Fibroblast of skin of left quadriceps (primary cell): ENCODE measurements around the gene LGALS3BP.
"Not testable (repeated sequence)": the region's sequence is repeated elsewhere in the genome, so short reads cannot be mapped to it uniquely, and the experiment has no call there.

Experiments
- DNase-seq, 2 experiments: peaks; one replicate each; pipeline ENCODE4 v3.0.0-alpha.2; 2013; ENCODE audit warnings: low read depth in 2 of 2

Gene LGALS3BP

DNA sequence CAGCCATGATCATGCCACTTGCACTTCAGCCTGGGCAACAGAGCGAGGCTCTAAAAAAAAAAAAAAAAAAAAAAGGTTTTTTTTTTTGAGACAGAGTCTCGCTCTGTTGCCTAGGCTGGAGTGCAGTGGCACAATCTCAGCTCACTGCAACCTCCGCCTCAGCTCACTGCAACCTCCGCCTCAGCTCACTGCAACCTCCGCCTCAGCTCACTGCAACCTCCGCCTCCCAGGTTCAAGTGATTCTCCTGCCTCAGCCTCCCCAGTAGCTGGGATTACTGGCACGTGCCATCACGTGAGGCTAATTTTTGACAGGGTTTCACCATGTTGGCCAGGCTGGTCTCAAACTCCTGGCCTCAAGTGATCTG is 16.8 kb downstream of the LGALS3BP start:
- DNase-seq, result not testable (repeated sequence)

DNA sequence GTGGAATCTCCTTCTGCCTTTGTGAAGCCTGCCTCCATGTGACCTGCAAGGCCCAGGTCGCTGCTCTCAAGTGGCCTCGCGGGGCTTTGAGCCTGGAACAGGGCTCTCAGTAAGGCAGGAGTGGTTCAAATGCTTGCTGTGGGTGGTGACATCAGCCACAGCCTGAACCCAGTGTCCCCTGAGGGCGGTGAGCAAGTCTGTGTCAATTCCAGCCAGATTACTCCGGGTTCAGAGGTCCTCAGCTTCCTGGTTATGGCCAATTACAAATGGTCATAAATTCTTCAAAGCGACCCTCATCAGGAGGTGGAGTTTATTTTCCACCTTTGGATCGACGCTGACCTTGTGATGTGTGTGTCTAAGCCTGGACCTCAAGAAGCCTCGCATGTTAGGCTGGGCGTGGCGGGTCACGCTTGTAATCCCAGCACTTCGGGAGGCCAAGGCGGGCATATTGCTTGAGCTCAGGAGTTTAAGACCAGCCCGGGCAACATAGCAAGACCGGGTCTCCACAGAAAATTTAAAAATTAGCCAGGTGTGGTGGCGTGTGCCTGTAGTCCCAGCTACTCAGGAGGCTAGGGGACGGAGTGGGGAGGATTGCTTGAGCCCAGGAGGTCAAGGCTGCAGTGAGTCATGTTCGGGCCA is 17.3 kb downstream of the LGALS3BP start:
- DNase-seq, result no peak

GRCh38 chr17:78961571-78961970 is 18.2 kb downstream of the LGALS3BP start:
- DNase-seq, result no peak

GRCh38 chr17:78960928-78961327 is 18.8 kb downstream of the LGALS3BP start:
- no peak for DNase-seq

GRCh38 chr17:78959803-78960202 is 19.9 kb downstream of the LGALS3BP start:
- DNase-seq, result no peak

- no peak for DNase-seq
These were observed 21.0 kb downstream of the LGALS3BP start for GRCh38 chr17:78958641-78959127.

DNA sequence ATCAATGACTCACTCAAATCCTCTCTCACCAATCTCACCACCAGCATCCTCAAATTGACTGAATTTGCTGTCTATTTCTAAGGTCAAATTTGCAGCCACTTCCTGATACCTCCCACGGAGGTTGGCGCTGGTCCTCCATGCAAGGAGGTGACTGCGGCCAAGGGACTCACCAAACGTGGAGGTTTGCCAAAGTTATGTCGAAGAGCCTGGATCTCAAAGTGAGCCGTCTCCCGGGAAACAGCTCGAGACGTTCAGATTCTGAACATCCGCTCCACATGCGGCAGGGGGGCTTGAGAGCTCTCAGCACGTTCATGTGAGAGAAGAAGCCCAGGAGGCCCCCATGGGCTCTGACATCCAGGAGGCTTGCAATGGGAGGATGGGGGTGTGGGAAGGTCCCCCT is 22.6 kb downstream of the LGALS3BP start:
- peak in 1 of 2 experiments; percentile 29 for DNase-seq

DNA sequence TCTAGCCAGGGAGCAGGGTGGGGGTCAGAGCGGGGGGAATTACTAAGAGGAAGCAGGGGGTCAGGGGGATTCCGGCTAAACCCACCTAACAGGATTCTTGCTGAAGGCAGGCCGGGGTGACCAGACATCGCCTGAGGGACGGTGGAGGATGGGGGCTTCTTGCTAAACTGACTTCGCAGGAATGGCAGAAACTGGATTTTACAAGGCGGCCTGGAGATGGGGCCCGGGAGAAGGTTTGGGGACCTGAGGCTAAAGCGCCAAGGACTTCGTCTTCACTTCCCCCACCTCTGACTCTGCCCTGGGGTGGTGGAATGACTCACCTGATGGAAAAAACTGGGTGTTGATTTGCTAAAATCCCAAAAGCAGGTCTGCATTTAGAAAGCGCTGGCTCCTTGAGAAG is 23.5 kb downstream of the LGALS3BP start:
- no peak for DNase-seq

- DNase-seq, result no peak
These were observed 25.0 kb downstream of the LGALS3BP start for GRCh38 chr17:78954684-78955083.

GRCh38 chr17:78953356-78954350 is 26.1 kb downstream of the LGALS3BP start:
- no peak for DNase-seq

- DNase-seq, result no peak
These were observed 27.0 kb downstream of the LGALS3BP start for GRCh38 chr17:78952706-78953105.

DNA sequence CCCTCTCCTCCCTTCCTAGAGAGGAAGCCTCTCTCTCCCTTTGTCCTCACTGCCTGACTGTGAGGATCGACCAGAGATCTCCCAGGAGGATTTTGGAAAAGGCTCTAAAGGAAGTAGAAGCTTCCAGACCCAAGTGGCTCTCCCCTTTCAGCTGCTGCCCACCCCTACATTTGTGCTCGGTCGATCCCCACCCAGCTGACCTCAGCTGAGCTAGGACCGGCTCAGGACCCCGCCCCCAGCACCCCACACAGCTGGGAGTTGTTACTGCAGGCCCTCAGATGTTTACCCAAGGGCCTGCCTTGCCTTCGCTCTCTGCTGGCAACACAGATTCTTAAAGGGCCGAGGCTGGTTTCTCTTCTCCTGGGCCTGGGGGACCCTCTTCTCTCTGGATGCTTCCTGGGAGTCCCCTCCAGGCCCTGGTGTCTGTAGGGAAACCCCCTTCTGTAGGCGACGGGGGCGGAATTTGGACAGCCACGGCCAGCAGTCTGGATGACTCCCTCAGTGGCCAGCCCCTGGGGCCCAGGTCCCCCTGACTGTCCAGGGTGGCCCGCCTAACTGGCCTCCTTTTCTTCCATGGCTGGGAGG is 27.7 kb downstream of the LGALS3BP start:
- no peak for DNase-seq

GRCh38 chr17:78950870-78951269 is 28.9 kb downstream of the LGALS3BP start:
- no peak for DNase-seq

DNA sequence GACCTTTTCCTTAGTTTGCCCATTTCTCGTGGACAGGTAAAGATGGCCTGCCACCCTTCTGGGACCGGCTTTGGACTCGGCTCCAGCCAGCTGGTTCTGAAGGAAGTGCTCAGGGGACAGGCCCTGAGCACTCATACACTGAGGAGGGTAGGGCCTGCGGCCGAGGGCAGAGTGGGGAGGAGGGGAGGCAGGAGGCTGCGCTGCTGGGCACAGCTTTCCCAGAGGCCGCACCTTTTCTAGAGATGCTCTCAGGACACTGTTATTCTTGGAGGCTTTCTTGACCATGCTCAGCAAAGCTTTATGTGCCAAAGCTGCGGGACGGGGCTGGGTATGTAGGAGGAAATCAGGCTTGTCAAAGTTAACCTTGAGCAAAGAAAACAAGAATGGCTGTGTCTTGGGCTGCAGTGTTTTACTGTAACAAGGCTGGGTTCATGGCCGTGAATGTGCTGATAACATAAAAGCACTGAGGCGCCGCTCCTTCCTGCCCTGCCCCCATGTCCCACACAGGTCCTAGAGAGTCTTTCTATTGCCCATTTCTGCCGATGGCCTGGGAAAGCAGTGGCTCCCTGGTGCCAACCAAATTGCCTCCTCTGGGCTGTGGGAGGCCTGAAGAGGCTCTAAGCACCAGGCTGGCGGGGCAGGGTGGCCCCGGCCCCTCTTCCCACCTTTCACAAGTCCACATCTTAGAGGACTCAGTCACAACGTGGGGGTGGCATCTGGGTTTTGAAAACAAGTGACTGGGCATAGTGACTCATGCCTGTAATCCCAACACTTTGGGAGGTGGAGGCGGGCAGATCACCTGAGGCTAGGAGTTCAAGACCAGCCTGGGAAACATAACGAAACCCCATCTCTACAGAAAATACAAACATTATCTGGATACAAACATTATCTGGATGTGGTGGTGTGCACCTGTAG is 32.2 kb downstream of the LGALS3BP start:
- DNase-seq, result no peak

DNA sequence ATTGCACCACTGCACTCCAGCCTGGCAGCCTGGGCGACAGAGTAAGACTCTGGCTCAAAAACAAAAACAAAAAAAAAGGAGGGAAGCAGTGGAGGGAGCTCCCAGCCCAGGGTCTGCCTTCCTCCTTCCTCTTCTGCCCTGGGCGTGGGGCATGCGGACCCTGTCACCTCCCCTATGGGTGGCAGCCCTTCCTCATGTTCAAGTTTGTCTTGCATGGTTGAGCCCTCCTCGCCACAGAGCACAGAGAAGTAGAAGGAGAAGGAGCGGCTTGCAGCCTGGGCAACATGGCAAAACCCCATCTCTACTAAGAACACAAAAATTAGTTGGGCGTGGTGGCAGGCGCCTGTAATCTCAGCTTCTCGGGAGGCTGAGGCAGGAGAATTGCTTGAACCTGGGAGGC is 33.1 kb downstream of the LGALS3BP start:
- no peak for DNase-seq

DNA sequence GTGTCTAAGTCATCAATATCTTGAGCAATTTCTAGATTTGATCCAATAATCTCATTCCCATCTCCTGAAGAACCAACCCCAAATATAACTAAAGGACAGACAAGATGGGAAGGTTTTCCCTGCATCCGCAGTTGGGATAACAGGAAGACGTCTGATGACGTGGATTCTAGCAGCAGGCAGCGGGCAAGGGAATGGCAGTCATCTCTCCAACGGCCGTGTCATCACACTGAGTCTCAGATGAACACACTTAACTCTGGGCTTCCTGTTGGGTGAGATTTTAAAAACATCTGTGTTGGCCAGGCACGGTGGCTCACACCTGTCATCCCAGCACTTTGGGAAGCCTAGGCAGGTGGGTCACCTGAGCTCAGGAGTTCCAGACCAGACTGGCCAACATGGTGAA is 33.6 kb downstream of the LGALS3BP start:
- no peak for DNase-seq

DNA sequence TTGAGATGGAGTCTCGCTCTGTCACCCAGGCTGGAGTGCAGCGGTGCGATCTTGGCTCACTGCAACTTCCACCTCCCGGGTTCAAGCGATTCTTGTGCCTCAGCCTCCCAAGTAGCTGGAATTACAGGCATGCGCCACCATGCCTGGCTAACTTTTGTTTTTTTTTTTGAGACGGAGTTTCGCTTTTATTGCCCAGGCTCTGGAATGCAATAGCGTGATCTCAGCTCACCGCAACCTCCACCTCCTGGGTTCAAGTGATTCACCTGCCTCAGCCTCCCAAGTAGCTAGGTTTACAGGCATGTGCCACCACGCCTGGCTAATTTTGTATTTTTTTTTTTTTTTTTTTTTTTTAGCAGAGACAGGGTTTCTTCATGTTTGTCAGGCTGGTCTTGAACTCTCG is 34.3 kb downstream of the LGALS3BP start:
- not testable (repeated sequence) for DNase-seq

- no peak for DNase-seq
These were observed 34.8 kb downstream of the LGALS3BP start for GRCh38 chr17:78944956-78945355.

GRCh38 chr17:78944026-78944425 is 35.7 kb downstream of the LGALS3BP start:
- DNase-seq, result no peak

DNA sequence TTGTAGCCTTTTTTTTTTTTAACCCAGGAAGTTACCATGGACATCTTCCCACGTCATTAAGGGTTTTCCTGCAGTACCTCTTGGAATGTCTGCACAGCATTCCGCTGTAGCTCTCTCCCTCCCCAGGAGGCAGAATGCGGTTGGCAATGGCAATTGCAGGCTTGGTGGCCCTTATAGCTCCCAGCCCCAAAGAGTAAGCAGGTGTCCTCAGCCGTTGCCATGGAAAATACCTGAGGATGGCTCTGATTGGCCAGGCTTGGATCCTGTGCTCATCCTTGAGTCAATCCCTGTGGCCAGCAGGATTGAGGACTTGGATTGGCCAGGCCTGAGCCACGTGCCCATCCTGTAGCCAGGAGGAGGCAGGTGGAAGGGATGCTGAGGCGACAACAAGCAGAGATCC is 39.0 kb downstream of the LGALS3BP start:
- DNase-seq, result no peak

DNA sequence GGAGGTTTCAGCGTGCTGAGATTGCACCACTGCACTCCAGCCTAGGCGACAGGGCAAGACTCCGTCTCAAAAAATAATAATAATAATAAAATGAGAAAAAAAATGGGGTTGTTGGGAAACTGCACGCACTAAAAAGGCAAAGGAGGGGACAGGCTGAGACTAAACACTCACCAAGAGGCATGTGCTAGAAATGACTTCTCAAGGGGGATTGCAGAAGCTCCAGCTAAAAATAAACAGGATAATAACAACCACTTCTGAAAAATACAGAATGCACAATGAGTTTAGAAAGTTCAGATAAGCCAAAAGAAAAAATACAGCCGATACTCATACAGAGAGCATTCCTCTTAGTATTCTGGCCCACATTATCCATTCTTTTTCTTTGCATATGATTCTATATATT is 39.5 kb downstream of the LGALS3BP start:
- DNase-seq, result no peak
